ENCODE results near the gene ZNG1F. TPM values are rescaled to one million over a fixed set of nuclear protein-coding genes. Genes with fewer than 3 reads are reported as not detected.
A peak's percentile ranks its signal among the peaks of the same experiment; 100 is the strongest.
"Not testable (repeated sequence)": the region's sequence is repeated elsewhere in the genome, so short reads cannot be mapped to it uniquely, and the experiment has no call there.

Gene ZNG1F
- total RNA-seq, 4 donors from 2014 or later: 0.59 to 3.2 (median 2.3) TPM

- peak in 1 of 2 donors; percentile 24 for ATAC-seq
- H3K27ac ChIP-seq; H3K9me3 ChIP-seq; H3K36me3 ChIP-seq; H3K4me1 ChIP-seq; H3K27me3 ChIP-seq; intact Hi-C loops (cut with DNase I; ENCODE audit: low total_unique reads); DNase-seq; in situ Hi-C loops (cut with MboI; ENCODE audit: low sequenced_read_pairs in 4 of 4); H3K4me3 ChIP-seq: not testable (repeated sequence)
Observed at GRCh38 chr9:41124250-41125108, 64.6 kb downstream of the ZNG1F start.

- H3K27ac ChIP-seq; H3K4me3 ChIP-seq; H3K9me3 ChIP-seq; intact Hi-C loops (cut with DNase I; ENCODE audit: low total_unique reads); in situ Hi-C loops (cut with MboI; ENCODE audit: low sequenced_read_pairs in 4 of 4); DNase-seq; H3K4me1 ChIP-seq; H3K36me3 ChIP-seq; H3K27me3 ChIP-seq: not testable (repeated sequence)
- ATAC-seq: peak in 1 of 2 donors; percentile 21
Observed at GRCh38 chr9:41123812-41124211, 65.3 kb downstream of the ZNG1F start.

GRCh38 chr9:41123396-41123795, 65.7 kb downstream of the ZNG1F start:
- H3K9me3 ChIP-seq; H3K27me3 ChIP-seq; H3K4me3 ChIP-seq; intact Hi-C loops (cut with DNase I; ENCODE audit: low total_unique reads); DNase-seq; ATAC-seq; in situ Hi-C loops (cut with MboI; ENCODE audit: low sequenced_read_pairs in 4 of 4); H3K27ac ChIP-seq; H3K4me1 ChIP-seq; H3K36me3 ChIP-seq: not testable (repeated sequence)

GRCh38 chr9:41120696-41121095, 68.4 kb downstream of the ZNG1F start:
- intact Hi-C loops (cut with DNase I; ENCODE audit: low total_unique reads); H3K27me3 ChIP-seq; H3K9me3 ChIP-seq; ATAC-seq; H3K36me3 ChIP-seq; DNase-seq; H3K27ac ChIP-seq; H3K4me1 ChIP-seq; H3K4me3 ChIP-seq; in situ Hi-C loops (cut with MboI; ENCODE audit: low sequenced_read_pairs in 4 of 4): not testable (repeated sequence)

- in situ Hi-C loops (cut with MboI; ENCODE audit: low sequenced_read_pairs in 4 of 4); H3K4me3 ChIP-seq; H3K4me1 ChIP-seq; H3K9me3 ChIP-seq; H3K27me3 ChIP-seq; H3K36me3 ChIP-seq; H3K27ac ChIP-seq; DNase-seq; intact Hi-C loops (cut with DNase I; ENCODE audit: low total_unique reads): not testable (repeated sequence)
- peak in 1 of 2 donors; percentile 44 for ATAC-seq
Observed at GRCh38 chr9:41119719-41120118, 69.4 kb downstream of the ZNG1F start.

- H3K4me1 ChIP-seq; H3K9me3 ChIP-seq; H3K27me3 ChIP-seq; intact Hi-C loops (cut with DNase I; ENCODE audit: low total_unique reads); in situ Hi-C loops (cut with MboI; ENCODE audit: low sequenced_read_pairs in 4 of 4); DNase-seq; H3K36me3 ChIP-seq; H3K27ac ChIP-seq; H3K4me3 ChIP-seq; ATAC-seq: not testable (repeated sequence)
Observed at GRCh38 chr9:41119311-41119710, 69.8 kb downstream of the ZNG1F start.

- H3K9me3 ChIP-seq; H3K4me3 ChIP-seq; H3K36me3 ChIP-seq; in situ Hi-C loops (cut with MboI; ENCODE audit: low sequenced_read_pairs in 4 of 4); H3K27ac ChIP-seq; ATAC-seq; DNase-seq; H3K4me1 ChIP-seq; H3K27me3 ChIP-seq; intact Hi-C loops (cut with DNase I; ENCODE audit: low total_unique reads): not testable (repeated sequence)
Observed at GRCh38 chr9:41113348-41113747, 75.8 kb downstream of the ZNG1F start.

- H3K9me3 ChIP-seq; H3K27me3 ChIP-seq; H3K4me1 ChIP-seq; in situ Hi-C loops (cut with MboI; ENCODE audit: low sequenced_read_pairs in 4 of 4); intact Hi-C loops (cut with DNase I; ENCODE audit: low total_unique reads); ATAC-seq; DNase-seq; H3K27ac ChIP-seq; H3K36me3 ChIP-seq; H3K4me3 ChIP-seq: not testable (repeated sequence)
Observed at GRCh38 chr9:41111414-41111813, 77.7 kb downstream of the ZNG1F start.

GRCh38 chr9:41110913-41111312, 78.2 kb downstream of the ZNG1F start:
- DNase-seq; H3K36me3 ChIP-seq; intact Hi-C loops (cut with DNase I; ENCODE audit: low total_unique reads); H3K27me3 ChIP-seq; in situ Hi-C loops (cut with MboI; ENCODE audit: low sequenced_read_pairs in 4 of 4); H3K27ac ChIP-seq; ATAC-seq; H3K4me1 ChIP-seq; H3K9me3 ChIP-seq; H3K4me3 ChIP-seq: not testable (repeated sequence)

GRCh38 chr9:41109253-41109652, 79.9 kb downstream of the ZNG1F start:
- H3K4me3 ChIP-seq; H3K9me3 ChIP-seq; H3K27ac ChIP-seq; H3K36me3 ChIP-seq; intact Hi-C loops (cut with DNase I; ENCODE audit: low total_unique reads); in situ Hi-C loops (cut with MboI; ENCODE audit: low sequenced_read_pairs in 4 of 4); H3K27me3 ChIP-seq; ATAC-seq; H3K4me1 ChIP-seq; DNase-seq: not testable (repeated sequence)

GRCh38 chr9:41108816-41109215, 80.3 kb downstream of the ZNG1F start:
- H3K4me1 ChIP-seq; H3K9me3 ChIP-seq; H3K27me3 ChIP-seq; H3K27ac ChIP-seq; H3K4me3 ChIP-seq; DNase-seq; intact Hi-C loops (cut with DNase I; ENCODE audit: low total_unique reads); ATAC-seq; H3K36me3 ChIP-seq; in situ Hi-C loops (cut with MboI; ENCODE audit: low sequenced_read_pairs in 4 of 4): not testable (repeated sequence)

GRCh38 chr9:41106472-41107116, 82.5 kb downstream of the ZNG1F start:
- H3K4me3 ChIP-seq; H3K27me3 ChIP-seq; intact Hi-C loops (cut with DNase I; ENCODE audit: low total_unique reads); ATAC-seq; in situ Hi-C loops (cut with MboI; ENCODE audit: low sequenced_read_pairs in 4 of 4); H3K4me1 ChIP-seq; H3K27ac ChIP-seq; H3K36me3 ChIP-seq; H3K9me3 ChIP-seq; DNase-seq: not testable (repeated sequence)

All from gastrocnemius medialis (tissue), 4 donors.